ENCODE results near the gene ATP2B3.

DNA sequence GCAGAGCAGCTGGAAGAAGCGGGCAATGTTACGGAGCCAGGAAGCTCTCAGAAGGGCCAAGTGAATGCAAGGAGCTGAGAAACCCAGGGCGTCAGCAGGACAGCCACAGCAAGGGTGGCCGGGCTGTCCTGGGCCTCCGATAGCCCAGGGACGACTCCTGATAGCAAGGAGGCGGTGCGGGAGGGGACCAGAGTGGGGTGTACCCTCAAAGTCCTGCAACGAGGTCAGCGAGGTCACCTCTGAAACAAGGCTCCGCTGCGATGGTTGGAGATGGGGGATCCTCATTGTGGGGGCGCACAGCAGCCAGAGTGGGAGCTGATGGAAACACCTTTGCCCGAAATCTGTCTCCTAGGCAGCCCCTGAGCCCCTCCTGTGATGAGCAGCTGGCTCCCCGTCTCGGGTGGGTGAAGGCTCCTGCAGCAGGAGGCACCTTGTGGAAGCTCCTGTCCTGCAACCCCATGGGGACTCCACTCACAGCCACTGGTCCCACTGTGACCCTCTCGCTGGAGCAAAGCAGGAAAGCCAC, 85.8 kb downstream of the ATP2B3 start:
- TF ChIP-seq, protein P1, sequence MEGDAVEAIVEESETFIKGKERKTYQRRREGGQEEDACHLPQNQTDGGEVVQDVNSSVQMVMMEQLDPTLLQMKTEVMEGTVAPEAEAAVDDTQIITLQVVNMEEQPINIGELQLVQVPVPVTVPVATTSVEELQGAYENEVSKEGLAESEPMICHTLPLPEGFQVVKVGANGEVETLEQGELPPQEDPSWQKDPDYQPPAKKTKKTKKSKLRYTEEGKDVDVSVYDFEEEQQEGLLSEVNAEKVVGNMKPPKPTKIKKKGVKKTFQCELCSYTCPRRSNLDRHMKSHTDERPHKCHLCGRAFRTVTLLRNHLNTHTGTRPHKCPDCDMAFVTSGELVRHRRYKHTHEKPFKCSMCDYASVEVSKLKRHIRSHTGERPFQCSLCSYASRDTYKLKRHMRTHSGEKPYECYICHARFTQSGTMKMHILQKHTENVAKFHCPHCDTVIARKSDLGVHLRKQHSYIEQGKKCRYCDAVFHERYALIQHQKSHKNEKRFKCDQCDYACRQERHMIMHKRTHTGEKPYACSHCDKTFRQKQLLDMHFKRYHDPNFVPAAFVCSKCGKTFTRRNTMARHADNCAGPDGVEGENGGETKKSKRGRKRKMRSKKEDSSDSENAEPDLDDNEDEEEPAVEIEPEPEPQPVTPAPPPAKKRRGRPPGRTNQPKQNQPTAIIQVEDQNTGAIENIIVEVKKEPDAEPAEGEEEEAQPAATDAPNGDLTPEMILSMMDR (conservative IDR thresholded peaks at IDR 0.05; ENCODE audit: low read depth in 2 of 2) = no peak
- TF ChIP-seq EZH2 (IDR thresholded peaks at IDR 0.05; ENCODE audit: low read depth, unreplicated experiment) (no peak), JUNB (IDR thresholded peaks at IDR 0.05; ENCODE audit: unreplicated experiment) (no peak)
- TF ChIP-seq, protein P2, sequence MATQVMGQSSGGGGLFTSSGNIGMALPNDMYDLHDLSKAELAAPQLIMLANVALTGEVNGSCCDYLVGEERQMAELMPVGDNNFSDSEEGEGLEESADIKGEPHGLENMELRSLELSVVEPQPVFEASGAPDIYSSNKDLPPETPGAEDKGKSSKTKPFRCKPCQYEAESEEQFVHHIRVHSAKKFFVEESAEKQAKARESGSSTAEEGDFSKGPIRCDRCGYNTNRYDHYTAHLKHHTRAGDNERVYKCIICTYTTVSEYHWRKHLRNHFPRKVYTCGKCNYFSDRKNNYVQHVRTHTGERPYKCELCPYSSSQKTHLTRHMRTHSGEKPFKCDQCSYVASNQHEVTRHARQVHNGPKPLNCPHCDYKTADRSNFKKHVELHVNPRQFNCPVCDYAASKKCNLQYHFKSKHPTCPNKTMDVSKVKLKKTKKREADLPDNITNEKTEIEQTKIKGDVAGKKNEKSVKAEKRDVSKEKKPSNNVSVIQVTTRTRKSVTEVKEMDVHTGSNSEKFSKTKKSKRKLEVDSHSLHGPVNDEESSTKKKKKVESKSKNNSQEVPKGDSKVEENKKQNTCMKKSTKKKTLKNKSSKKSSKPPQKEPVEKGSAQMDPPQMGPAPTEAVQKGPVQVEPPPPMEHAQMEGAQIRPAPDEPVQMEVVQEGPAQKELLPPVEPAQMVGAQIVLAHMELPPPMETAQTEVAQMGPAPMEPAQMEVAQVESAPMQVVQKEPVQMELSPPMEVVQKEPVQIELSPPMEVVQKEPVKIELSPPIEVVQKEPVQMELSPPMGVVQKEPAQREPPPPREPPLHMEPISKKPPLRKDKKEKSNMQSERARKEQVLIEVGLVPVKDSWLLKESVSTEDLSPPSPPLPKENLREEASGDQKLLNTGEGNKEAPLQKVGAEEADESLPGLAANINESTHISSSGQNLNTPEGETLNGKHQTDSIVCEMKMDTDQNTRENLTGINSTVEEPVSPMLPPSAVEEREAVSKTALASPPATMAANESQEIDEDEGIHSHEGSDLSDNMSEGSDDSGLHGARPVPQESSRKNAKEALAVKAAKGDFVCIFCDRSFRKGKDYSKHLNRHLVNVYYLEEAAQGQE (IDR thresholded peaks at IDR 0.05; ENCODE audit: unreplicated experiment) = no peak

Measured in GM23338 (cell line).